Natural killer cell treated with Interleukin-12 subunit alpha and Interleukin-12 subunit beta and Interleukin-15 and Interleukin-18, amount 100 ng/mL, for 72 hours (primary cell): ENCODE data around the gene TRIP12. TPM values are rescaled to one million over a fixed set of nuclear protein-coding genes. Genes with fewer than 3 reads are reported as not detected.
"Not testable (repeated sequence)": the region's sequence is repeated elsewhere in the genome, so short reads cannot be mapped to it uniquely, and the experiment has no call there.

Source experiments
- ATAC-seq, 2 donors: fragments of 150-1000 bp; cut with Tn5 transposase in 1 of 2; sonication (Bioruptor Pico), chemical (Tn5 transposase) in 1 of 2; 2 replicates each; pipeline ENCODE4 v1.10.0; 2021
- DNase-seq: peaks from one replicate; pipeline ENCODE4 v3.0.0; 2022; ENCODE audit warnings: low spot score
- H3K27ac Mint-ChIP-seq, 2 donors: 1 replicate in 1 of 2; 2 replicates in 1 of 2; pipeline ENCODE4 v1.8.0; 2022; ENCODE audit warnings: mixed read lengths in 2 of 2, mild to moderate bottlenecking in 1 of 2, moderate library complexity in 1 of 2
- H3K27me3 Mint-ChIP-seq, 2 donors: 1 replicate in 1 of 2; 2 replicates in 1 of 2; pipeline ENCODE4 v1.8.0; 2022; ENCODE audit warnings: mixed read lengths in 2 of 2
- H3K36me3 Mint-ChIP-seq: one replicate; pipeline ENCODE4 v1.8.0; 2022; ENCODE audit warnings: mixed read lengths
- H3K4me1 Mint-ChIP-seq, 2 donors: 1 replicate in 1 of 2; 2 replicates in 1 of 2; pipeline ENCODE4 v1.8.0; 2022; ENCODE audit warnings: low read depth in 2 of 2, mixed read lengths in 2 of 2, mild to moderate bottlenecking in 1 of 2
- H3K4me3 Mint-ChIP-seq: one replicate; pipeline ENCODE4 v1.8.0; 2022; ENCODE audit warnings: mixed read lengths
- H3K9me3 Mint-ChIP-seq: 2 replicates; pipeline ENCODE4 v1.8.0; 2022; ENCODE audit warnings: mixed read lengths
- total RNA-seq, 2 donors: library from RNA; stranded (reverse); gene quantifications; one replicate each; pipeline ENCODE4 v1.2.3, GENCODE V29; 2022

The TRIP12 gene
- total RNA-seq: 100 to 1,000 TPM; 262 to 350 TPM

DNA sequence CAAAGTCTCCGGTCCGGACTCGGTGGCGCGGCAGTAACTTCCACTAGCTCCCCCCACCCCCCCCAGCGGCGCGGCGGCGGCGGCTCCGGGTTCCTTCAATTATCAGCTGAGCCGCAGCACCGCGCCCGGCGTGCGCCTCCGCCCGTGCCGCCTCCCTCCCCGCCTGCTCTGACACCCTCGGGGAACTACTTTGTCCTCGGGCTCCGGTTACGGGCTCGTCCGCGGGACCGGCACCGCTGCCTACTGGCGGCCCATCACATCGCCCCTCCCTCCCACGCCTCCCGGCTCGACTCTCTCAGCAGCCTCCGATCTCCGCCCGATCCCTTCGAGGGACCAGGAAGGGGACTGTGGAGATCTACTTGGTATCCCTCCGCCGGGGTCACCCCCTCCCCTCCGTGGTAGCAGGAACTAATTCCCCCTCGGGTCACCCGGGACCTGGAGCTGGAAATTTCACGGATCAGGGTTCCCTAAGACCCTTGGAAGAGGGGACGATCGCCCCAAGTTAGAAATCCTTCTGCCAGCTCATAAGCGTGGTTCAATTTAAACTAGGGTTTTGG, at the start of gene TRIP12:
TRIP12 (minus strand) TSS at position 118 of the 557 bp plus-strand sequence. CDS start 41,930 bp downstream, outside the sequence.
- peak; percentile 90 to 92 for ATAC-seq
- Mint-ChIP-seq H3K4me3 (peak within 1 kb of the TSS; percentile 96), H3K4me1 (peaks cover 26 to 44% of the 10 kb centered on the region in 2 donors), H3K27ac (peak within 1 kb of the TSS; percentile 83 to 100), H3K9me3 (no peaks in the 10 kb centered on the region), H3K27me3 (no peaks in the 10 kb centered on the region), H3K36me3 (peaks cover 8% of the 10 kb centered on the region)
- DNase-seq: peak; percentile 92

DNA sequence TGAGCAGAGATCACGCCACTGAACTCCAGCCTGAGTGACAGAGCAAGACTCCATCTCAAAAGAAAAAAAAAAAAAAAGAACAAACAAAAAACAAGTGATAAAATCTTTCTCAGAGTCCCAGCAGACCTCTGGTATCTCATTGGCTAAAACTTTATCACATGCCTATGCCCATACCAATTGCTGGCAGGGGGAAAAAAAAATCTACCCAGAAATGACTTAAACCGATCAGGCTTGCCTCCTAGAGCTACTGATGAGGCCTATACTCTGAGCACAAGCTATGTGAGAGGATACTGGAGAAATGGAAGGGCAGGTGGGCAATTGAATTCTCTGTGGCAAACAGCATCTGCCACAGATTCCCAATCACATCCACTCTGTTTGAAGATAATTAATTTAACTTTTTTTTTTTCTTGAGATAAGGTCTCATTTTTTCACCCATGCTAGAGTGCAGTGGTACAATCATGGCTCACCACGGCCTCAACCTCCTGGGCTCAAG, 49.5 kb upstream of the TRIP12 start:
- DNase-seq (no peak), ATAC-seq (no peak)
- Mint-ChIP-seq H3K27me3 (no peaks in the 10 kb centered on the region), H3K36me3 (no peaks in the 10 kb centered on the region), H3K9me3 (no peaks in the 10 kb centered on the region), H3K4me1 (no peaks in the 10 kb centered on the region), H3K4me3 (no peak overlapping the region), H3K27ac (no peak overlapping the region)

DNA sequence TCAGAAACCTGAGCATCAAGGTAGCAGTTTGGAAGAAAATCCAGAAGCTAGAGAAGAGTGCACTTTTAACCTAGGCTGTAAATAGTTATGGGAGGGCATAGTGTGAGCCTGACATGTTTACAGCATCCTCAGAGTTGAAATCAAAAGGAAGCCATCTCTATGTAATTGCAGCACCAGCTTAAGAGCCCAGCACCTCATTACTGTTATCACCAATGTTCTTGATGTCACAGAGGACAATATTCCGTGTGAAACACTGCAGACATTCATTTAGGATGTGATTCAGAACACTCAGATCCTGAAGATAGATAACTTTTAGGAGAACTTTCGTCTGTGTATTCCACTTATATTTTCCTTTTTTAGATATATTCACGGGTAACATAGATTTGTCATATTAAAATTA, 48.6 kb upstream of the TRIP12 start:
- Mint-ChIP-seq H3K9me3 (no peaks in the 10 kb centered on the region), H3K36me3 (no peaks in the 10 kb centered on the region), H3K4me1 (no peaks in the 10 kb centered on the region), H3K27me3 (no peaks in the 10 kb centered on the region), H3K4me3 (no peak overlapping the region), H3K27ac (no peak overlapping the region)
- no peak for ATAC-seq
- no peak for DNase-seq

DNA sequence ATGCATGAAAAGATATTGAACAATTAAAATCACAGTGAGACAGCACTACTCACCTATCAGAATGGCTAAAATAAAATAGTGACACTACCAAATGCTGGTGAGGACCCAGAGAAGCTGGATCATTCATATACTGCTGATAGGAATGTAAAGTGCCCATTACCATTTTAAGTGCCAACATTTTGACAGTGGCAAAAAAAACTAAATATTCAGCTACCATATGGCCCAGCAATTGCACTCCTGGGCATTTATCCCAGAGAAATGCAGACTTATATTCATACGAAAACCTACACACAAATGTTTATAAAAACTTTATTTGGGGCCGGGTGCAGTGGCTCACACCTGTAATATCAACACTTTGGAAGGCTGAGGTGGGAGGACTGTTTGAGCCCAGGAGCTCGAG, 48.1 kb upstream of the TRIP12 start:
- no peak overlapping the region for H3K27ac Mint-ChIP-seq
- H3K4me1 Mint-ChIP-seq: no peaks in the 10 kb centered on the region
- H3K4me3 Mint-ChIP-seq: no peak overlapping the region
- DNase-seq (no peak), ATAC-seq (no peak)
- no peaks in the 10 kb centered on the region for H3K27me3 Mint-ChIP-seq
- no peaks in the 10 kb centered on the region for H3K36me3 Mint-ChIP-seq
- no peaks in the 10 kb centered on the region for H3K9me3 Mint-ChIP-seq

DNA sequence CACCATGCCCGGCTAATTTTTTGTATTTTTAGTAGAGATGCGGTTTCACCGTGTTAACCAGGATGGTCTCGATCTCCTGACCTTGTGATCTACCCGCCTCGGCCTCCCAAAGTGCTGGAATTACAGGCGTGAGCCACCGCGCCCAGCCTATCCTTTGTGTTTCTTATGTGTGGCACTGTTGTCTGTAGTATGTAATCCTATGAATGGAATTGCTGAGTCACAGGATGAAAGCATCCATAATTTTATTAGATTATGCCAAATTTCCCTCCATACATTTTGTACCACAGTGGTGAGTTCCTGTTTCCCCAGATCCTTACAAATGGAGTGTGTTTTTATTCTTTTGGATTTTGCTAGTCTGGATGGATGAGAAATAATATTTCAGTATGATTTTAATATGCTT, 41.8 kb upstream of the TRIP12 start:
- not testable (repeated sequence) for H3K4me1 Mint-ChIP-seq, ATAC-seq, H3K9me3 Mint-ChIP-seq, H3K27me3 Mint-ChIP-seq, H3K4me3 Mint-ChIP-seq, H3K27ac Mint-ChIP-seq, DNase-seq, H3K36me3 Mint-ChIP-seq

DNA sequence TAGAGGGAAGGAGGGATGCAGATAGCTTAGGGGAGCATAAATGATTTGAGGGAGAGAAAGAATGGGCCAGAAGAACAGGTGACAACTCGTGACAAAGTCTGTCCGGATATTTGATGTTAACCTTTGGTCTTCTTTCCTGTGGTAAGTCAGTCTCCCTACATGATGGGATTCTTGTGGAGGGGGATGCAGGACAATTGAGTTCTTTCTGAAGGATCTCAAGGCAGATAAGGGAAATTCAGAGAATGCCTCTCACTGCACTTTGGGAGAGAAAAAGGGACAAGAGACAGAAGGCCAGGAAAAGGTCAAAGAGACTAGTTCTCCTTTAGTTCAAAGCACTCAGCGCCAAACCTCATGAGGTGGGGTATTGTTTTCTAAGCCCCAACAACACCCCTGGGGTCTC, 34.7 kb upstream of the TRIP12 start:
- Mint-ChIP-seq H3K9me3 (no peaks in the 10 kb centered on the region), H3K36me3 (no peaks in the 10 kb centered on the region)

DNA sequence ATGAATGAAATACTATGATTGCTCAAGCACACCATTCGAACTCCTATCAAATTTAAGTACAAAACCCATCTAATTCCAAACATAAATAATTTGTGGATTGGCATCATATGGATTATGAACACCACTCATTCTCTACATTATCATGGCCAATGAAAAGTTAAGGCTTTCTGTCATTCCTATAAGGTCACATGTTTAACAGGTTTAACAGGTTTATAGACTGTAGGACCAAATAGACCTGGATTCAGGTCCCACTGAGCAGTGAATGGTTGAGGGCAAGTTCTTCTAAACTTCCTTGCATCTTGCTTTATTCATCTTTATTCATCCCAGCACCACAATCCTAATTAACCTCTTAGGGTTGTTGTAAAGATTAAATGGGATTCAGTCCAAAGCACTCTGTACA, 33.9 kb upstream of the TRIP12 start:
- H3K4me3 Mint-ChIP-seq: no peak overlapping the region
- no peak for ATAC-seq
- no peaks in the 10 kb centered on the region for H3K36me3 Mint-ChIP-seq
- no peaks in the 10 kb centered on the region for H3K27me3 Mint-ChIP-seq
- H3K4me1 Mint-ChIP-seq: no peaks in the 10 kb centered on the region
- DNase-seq: no peak
- H3K27ac Mint-ChIP-seq: no peak overlapping the region
- no peaks in the 10 kb centered on the region for H3K9me3 Mint-ChIP-seq

More for the DNA sequence above, 34.7 kb upstream of the TRIP12 start:
- Mint-ChIP-seq H3K4me3 (no peak overlapping the region), H3K27ac (no peak overlapping the region), H3K4me1 (no peaks in the 10 kb centered on the region), H3K27me3 (no peaks in the 10 kb centered on the region)
- DNase-seq (no peak), ATAC-seq (no peak)

DNA sequence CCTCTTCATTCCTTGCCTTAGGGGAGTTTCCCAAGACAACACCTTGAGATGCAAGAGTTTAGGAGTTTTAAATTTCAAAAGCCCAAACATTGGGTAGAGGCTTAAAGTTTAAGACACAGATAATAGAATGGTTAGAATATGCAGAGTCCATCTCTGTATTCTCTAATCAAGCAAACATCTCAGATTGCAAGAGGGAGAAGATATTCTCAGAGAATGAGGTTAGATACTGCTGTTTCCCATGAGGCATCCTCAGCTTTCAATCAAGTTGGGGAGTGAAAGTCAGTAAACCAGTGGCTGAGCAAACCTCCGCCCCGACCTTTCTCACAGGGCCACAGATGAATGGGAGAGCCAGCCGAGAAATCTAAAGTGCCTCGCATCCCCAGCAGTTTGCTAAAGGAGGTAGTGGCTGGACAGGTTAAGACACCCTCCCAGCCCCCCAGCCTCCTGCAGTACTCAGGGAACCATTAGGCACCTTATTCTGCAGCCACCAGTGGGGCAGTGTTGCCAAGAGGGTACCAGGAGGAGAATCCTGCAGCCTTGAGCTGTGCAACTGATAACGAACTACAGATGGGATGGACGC, 30.5 kb upstream of the TRIP12 start:
- no peaks in the 10 kb centered on the region for H3K9me3 Mint-ChIP-seq
- H3K4me1 Mint-ChIP-seq: no peaks in the 10 kb centered on the region
- no peak overlapping the region for H3K4me3 Mint-ChIP-seq
- H3K27ac Mint-ChIP-seq: no peak overlapping the region
- H3K36me3 Mint-ChIP-seq: no peaks in the 10 kb centered on the region
- DNase-seq (no peak), ATAC-seq (peak in 1 of 2 donors; percentile 28)
- H3K27me3 Mint-ChIP-seq: no peaks in the 10 kb centered on the region

DNA sequence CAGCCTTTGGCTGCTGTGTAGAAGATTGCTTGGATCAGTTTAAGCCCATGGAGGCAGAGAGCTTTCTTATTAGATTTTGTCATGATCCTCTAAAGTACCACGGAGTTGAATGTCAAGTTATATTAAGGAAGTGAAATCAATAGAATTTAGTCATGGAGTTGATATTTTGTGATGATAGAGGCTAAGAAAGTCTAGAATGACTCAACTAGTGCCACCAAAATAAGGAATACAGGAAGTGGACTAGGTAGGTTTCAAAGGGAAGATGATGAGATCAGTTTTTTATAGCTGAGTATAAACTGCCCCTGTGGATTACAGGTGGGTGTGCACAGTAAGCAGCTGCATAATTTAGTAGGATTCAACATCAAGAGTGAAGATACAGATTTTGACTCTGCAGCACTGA, 25.7 kb upstream of the TRIP12 start:
- Mint-ChIP-seq H3K4me3 (no peak overlapping the region), H3K27me3 (no peaks in the 10 kb centered on the region), H3K27ac (no peak overlapping the region), H3K4me1 (peaks cover 0 to 4% of the 10 kb centered on the region in 2 donors), H3K9me3 (no peaks in the 10 kb centered on the region), H3K36me3 (no peaks in the 10 kb centered on the region)
- DNase-seq: no peak
- ATAC-seq: no peak

DNA sequence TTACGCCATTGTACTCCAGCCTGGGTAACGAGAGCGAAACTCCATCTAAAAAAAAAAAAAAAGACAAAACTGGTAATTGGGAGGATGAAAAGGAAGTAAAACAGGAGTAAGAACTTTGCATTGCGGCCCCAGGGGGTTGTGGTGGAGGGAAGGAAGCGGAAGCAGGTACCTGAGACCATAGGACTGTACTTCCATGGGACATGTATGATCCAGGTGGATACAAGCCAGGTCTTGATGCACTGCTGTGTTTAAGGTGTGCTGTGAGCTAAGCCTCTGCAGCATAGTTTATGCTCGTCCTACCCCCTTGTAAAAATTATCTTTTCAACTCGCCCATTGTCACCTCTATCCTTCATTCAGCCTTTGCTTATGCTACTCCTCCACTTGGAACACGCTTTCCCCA, 24.2 kb upstream of the TRIP12 start:
- H3K27me3 Mint-ChIP-seq: no peaks in the 10 kb centered on the region
- H3K27ac Mint-ChIP-seq: no peak overlapping the region
- no peaks in the 10 kb centered on the region for H3K9me3 Mint-ChIP-seq
- H3K4me1 Mint-ChIP-seq: peaks cover 0 to 4% of the 10 kb centered on the region in 2 donors
- DNase-seq: no peak
- H3K4me3 Mint-ChIP-seq: no peak overlapping the region
- no peak for ATAC-seq
- H3K36me3 Mint-ChIP-seq: no peaks in the 10 kb centered on the region

DNA sequence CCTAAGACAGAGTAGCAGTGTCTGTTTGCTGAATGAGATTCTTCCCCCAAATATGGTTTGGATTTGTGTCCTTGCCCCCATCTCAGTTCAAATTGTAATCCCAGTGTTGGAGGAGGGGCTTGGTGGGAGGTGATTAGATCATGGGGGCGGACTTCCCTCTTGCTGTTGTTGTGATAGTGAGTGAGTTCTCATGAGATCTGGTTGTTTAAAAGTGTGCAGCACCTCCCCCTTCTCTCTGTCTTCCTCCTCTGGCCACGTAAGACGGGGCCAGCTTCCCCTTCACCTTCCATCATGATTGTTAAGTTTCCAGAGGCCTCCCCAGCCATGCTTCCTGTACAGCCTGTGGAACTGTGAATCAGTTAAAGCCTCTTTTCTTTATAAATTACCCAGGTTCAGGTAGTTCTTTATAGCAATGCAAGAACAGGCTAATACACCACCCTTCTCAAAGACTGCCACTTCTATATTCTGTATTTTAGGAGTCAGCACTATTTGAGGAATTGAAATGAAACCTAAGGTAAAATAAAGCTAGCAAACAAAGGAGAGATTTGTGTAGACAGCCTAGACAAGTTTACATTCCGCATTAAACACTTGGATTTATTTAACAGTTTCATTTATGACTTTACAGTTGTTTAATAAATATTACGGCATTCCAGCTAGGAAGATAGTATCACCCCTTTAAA, 22.1 kb upstream of the TRIP12 start:
- no peak for DNase-seq
- Mint-ChIP-seq H3K27me3 (no peaks in the 10 kb centered on the region), H3K9me3 (no peaks in the 10 kb centered on the region), H3K4me1 (peaks cover 0 to 4% of the 10 kb centered on the region in 2 donors), H3K27ac (no peak overlapping the region), H3K4me3 (no peak overlapping the region), H3K36me3 (no peaks in the 10 kb centered on the region)
- no peak for ATAC-seq

DNA sequence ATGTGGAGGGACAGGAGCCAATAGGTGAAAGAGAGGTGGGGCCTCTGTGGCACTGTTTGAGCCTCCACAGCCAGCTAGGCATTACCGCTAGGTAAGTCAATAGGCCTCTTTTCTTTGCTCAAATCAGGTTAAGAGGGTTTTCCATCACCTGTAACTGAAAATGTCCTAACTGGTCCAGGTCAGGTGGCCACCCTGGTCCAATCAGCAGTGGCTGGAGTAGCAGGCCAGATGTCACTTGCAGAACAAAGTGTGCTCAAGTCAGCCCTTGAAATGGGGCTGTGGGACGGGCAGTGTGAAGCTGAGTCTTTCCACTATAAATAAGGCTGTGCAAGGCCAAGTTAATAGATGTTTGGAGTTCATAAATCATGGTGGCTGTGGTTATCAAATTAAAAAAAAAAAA, 21.4 kb upstream of the TRIP12 start:
- ATAC-seq (no peak), DNase-seq (no peak)
- Mint-ChIP-seq H3K36me3 (no peaks in the 10 kb centered on the region), H3K27ac (no peak overlapping the region), H3K27me3 (no peaks in the 10 kb centered on the region), H3K4me3 (no peak overlapping the region), H3K4me1 (peaks cover 0 to 4% of the 10 kb centered on the region in 2 donors), H3K9me3 (no peaks in the 10 kb centered on the region)

DNA sequence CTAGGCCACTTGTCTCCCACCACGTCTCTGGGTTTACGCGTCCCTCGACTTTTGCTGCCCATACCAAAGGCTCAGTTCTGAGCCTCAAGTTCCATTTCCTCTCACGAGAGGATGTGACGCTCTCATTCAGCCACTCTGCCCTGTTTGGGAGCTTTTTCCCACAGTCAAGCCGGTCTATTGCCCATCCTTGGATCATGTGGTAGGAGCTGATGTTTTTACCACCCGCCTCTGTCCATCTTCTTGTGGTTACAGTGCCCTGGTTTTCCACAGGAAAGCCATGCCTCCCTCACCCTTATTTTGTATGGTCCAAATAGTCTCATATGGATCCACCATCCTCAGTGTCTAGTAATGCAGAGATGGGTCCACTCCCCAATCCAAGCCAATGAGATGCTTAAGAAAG, 20.9 kb upstream of the TRIP12 start:
- no peaks in the 10 kb centered on the region for H3K27me3 Mint-ChIP-seq
- H3K36me3 Mint-ChIP-seq: no peaks in the 10 kb centered on the region
- H3K4me1 Mint-ChIP-seq: peaks cover 0 to 4% of the 10 kb centered on the region in 2 donors
- no peak for DNase-seq
- H3K9me3 Mint-ChIP-seq: no peaks in the 10 kb centered on the region
- no peak for ATAC-seq
- no peak overlapping the region for H3K4me3 Mint-ChIP-seq
- H3K27ac Mint-ChIP-seq: no peak overlapping the region

DNA sequence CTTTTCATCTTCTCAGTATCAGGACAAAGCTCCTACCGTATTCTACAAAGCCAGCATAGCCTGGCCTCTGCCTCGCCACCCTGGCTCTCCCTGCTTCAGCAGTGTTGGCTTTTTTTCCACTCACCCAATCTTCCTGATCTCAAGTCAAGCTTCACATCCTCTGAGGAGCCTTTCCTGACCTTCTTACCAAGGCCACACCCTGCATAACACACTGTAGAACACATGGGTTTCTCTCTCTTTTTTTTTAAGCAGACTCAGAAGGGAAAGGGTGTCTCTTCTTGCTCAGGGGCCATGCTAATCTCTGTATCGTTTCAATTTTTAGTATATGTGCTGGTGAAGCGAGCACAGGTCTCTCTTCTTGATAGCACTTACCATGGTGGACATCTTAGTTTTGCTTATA, 15.7 kb upstream of the TRIP12 start:
- H3K4me1 Mint-ChIP-seq: no peaks in the 10 kb centered on the region
- H3K36me3 Mint-ChIP-seq: no peaks in the 10 kb centered on the region
- no peak for DNase-seq
- H3K9me3 Mint-ChIP-seq: no peaks in the 10 kb centered on the region
- no peak for ATAC-seq
- H3K27ac Mint-ChIP-seq: no peak overlapping the region
- no peak overlapping the region for H3K4me3 Mint-ChIP-seq
- no peaks in the 10 kb centered on the region for H3K27me3 Mint-ChIP-seq
